Limb (tissue), 2 donors: ENCODE results near the gene STARD10.

Experiments used
- DNase-seq, 2 donors: peaks; one replicate each; pipeline ENCODE4 v3.0.0-alpha.2; 2016; ENCODE audit errors: extremely low spot score in 2 of 2

Gene STARD10

GRCh38 chr11:72726266-72727220, 67.3 kb downstream of the STARD10 start:
- DNase-seq = no peak

DNA sequence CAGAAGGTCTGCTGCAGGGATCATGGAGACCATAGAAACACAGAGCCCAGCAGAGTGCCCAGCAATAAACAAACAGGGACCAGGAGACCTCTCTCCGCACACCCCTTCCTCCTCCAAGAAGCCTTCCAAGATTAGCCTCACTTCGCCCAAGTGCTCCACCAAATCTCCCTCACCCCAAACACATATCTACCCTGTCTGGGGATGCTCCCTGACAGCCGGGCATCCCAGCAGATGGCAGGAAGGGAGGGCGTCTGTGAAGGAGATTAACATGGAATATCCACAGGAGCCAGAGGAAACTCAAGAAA, 68.2 kb downstream of the STARD10 start:
- DNase-seq = no peak

DNA sequence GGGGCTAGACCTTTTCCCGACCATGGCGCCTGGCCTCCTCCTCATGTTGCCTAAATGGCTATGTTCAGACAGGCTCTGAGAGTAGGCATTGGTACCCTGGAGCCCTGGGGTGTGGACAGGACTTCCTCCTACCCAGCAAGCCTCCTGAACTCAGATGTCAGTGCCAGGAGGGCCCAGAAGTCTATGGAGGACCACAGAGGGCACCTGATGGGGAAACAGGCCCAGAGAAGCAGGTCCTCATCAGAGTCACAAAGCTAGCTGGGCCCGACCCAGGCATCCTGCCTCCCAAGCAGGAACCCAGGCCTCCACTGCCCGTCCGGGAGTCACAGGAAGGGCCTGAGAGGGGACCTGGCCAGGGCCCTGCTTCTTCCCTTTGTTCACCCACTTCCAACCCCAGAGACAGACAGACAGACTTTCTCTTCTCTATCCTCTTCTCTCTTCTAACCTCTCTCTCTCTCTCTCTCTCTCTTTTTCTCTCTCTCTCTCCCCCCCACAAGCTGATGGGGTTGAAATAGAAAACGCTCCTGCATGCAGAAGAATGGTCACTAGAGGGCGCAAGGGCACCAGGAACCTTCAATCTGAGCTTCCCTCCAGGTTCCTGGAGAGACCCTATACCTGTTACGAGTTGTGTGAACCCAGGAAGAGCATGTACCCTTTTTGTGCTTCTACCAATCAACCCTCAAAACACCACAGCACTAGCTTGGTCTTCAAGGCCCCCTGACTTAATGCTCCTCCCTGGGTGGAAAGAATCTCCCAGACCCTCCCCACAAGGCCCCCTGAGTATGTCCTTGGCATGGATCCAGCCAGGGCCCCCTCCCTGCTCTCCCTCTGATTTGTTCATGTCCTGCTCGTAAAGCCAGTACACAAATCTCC, 68.8 kb downstream of the STARD10 start:
- peak; percentile 85 to 87 for DNase-seq

DNA sequence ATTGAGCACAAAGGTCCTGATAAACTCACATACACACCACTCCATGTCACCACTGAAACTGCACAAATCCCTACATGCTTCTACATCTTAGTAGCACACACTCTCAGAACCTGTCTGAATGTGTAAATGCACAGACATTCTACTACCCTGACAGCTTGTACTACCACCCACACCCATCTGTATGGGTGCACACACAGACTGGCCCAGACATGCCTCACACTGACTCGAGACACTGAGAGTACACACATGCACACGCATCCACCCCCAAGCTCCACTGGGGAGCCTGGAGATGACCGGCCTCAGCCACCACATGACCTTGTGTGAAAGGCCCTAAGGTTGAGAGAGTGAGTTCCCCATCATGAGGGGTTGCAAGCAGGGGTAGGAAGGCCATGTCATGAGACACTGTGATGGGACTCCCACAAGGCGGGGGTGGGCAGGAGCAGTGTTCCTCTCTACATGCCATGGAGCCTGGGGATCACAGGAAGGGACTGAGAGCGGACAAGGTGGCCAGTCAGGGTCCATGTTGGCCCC, 69.8 kb downstream of the STARD10 start:
- DNase-seq = no peak

- no peak for DNase-seq
Observed at GRCh38 chr11:72723508-72723907, 70.3 kb downstream of the STARD10 start.

DNA sequence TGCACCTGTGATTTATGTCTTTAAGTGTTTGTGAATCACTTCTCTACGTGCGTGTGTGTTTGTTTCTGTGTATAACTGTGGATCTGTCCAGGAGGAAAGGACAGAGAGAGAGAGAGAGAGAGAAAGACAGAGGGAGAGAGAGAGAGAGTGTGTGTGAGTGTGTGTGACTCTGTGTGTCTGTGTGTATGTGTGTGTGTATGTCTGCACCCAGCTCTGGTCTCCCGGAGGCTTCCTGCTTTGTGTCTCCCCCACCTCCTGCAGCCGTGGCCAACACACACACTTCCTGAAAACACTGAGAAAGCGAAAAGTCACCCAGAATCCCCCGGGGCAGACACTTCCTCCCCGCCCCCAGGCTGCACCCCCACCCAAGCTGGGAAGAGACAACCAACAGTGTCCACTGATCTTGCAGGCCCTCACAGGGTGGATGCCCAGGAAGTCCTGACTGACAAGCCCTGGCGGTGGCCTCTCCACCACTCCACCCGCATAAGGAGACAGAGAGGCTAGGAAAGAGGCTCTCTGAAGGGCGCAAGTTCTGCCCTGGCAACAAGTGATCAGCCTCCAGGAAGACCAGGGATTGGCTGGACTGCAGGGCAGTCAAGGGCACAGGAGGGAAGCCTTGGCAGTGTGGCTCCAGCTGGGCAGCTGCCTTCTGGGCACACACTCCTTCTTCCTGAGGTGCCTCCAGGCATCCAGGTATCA, 71.6 kb downstream of the STARD10 start:
- peak; percentile 86 to 89 for DNase-seq

DNA sequence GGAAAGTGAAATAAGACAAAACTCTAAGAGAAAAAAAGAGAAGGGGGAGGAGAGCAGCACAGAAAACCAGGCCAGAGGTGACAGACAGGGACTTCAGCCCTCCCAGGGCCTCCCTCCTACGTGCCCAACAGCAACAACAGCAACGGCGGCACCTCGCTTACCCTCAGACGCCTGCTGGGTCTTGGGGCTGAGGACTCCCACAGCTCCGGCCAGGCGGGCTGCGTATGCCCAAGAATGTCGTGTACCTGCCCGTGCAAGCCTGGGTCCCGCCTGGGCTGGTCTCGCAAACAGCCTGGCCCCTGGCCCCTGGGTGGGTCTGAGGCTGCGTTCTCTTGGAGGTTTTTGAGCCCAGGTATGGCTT, 72.2 kb downstream of the STARD10 start:
- no peak for DNase-seq

- DNase-seq = no peak
Observed at GRCh38 chr11:72721276-72721675, 72.6 kb downstream of the STARD10 start.

DNA sequence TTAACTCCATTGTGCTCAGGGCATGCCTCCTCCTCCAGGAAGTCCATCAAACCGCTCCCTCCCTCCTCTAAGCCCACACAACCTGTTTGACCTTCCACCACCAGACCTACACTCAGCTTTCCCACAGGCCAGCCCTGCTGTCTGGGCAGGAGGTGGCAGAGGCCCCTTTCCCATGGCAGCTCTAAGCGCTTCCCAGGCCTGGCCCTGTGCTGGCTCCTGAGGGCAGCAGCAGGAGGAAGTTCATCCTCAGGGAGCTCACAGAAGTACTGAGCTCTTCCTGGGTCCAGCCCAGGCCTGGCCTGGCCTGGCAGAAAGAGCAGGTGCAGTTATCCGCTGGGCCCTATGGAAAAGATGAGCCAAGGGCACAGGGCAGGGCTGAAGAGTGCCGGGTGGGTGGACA, 73.1 kb downstream of the STARD10 start:
- DNase-seq = no peak

DNA sequence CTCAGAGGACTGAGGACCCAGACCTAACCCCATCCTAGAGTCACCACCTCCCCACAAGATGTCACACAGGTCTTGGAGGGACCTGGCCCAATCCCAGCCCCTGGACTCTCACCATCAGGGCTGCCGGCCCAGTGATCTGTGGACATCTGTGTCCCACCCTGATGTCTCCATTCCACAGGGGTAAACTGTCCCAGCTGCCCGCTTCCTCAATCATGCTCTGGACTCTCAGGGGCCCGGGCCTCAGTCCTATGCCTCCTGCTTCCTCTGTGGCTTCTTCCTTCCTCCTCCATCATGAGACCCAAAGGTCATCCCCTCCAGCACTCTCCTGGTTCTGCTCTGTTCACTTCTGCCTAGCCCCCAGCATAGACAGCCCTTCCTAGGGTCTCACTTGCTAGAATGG, 73.8 kb downstream of the STARD10 start:
- DNase-seq = no peak

- no peak for DNase-seq
Observed at GRCh38 chr11:72719551-72719950, 74.3 kb downstream of the STARD10 start.

DNA sequence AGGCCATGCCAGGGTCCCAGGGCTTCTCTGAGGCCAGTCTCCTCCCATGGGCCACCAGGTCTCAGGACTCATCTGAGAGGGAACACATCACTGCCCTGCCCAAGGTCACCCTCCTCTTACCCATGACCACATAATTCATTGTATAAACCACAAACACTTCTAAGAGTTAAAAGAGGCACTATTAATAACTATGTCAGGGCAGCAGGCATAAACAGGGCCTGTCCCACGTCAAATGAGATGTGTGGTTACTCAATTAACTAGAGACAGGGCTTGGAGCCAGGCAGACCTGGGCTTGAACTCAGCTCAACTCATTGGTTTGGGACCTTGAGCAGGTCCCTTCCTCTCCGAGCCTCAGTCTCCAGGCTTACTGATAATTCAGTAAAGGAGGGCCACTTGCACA, 74.7 kb downstream of the STARD10 start:
- DNase-seq = no peak

DNA sequence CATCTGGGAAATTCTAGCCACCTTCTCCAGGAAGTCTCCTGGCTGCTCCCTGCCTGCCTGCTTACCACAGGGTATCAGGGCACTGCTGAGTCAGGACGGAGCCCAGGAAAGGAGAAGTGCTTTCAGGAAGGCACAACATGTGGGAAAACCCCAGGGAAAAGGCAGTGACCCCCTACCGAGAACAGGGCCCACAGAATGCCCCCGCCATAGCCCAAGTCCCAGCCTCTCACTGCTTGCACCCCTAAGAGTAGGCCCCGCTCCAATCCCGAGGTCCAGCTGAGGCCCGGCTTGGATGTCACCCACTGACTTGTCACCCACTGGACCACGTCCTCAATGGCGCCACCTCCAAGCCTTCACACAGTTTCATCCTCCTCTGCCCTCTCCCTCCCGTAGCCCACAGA, 75.7 kb downstream of the STARD10 start:
- no peak for DNase-seq

GRCh38 chr11:72716788-72717435, 76.9 kb downstream of the STARD10 start:
- DNase-seq = no peak

GRCh38 chr11:72716290-72716689, 77.6 kb downstream of the STARD10 start:
- DNase-seq = peak; percentile 74 to 77

DNA sequence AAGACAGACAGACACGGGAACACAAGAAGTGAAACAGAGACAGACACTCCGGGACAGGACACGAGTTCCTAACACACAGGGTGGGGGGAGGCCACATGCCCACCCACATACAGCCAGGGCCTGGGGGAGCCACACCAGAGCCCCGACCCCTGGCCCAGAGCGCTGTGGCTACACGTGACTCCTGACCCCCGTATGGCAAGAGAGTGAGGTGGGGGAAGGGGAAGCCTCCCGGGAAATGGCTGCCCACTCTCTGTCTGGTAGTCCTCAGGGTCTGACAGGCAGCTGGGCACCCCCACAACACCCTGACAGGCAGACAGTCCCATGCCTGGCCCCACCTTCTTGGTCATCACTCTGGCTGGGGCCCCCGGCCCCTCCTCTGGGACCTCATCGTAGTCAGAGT, 81.0 kb downstream of the STARD10 start:
- no peak for DNase-seq

GRCh38 chr11:72712168-72712751, 81.6 kb downstream of the STARD10 start:
- no peak for DNase-seq

GRCh38 chr11:72711141-72711540, 82.7 kb downstream of the STARD10 start:
- no peak for DNase-seq

- DNase-seq = no peak
Observed at GRCh38 chr11:72710278-72710677, 83.6 kb downstream of the STARD10 start.

DNA sequence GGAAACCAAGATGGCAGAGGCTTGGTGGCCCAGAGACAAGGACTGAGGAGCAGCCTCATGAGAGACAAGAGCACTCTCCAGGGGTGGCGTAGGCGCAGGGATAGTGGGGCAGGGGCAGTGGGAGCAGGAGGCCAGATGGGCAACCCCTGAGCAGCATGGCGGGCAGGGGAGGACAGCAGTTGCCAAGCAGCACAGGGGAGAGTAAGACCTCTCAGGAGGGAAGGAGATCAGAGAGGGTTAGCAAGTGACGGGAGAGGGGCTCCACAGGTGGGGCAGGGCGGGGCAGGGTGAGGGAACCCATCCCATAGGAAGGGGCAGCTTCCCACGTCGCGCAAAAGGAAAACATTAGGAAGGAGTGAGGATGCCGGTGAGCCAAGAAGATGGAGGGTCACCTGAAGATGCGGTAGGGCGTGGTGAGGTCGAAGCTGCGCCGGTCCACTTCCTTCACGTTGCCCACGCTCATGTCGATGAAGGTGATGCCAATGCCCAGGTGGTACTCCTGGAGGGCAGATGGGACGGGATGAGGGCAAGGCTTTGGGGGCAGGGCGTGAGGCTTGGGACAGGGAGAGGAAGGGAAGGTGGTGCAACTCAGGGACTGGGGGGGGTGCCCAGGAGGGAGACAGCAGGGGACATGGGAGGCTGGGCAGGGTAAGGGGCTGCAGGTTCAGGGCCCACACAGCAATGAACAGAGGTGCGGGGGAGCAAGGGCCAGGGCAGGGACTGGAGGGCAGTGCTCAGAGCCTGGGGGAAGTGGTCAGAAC, 84.2 kb downstream of the STARD10 start:
- DNase-seq = no peak
